Adrenal gland (tissue), 12 donors: ENCODE measurements around the gene ASPA. TPM values are rescaled to one million over a fixed set of nuclear protein-coding genes. Genes with fewer than 3 reads are reported as not detected.
"Not testable (repeated sequence)": the region's sequence is repeated elsewhere in the genome, so short reads cannot be mapped to it uniquely, and the experiment has no call there.

Experiments
- DNase-seq, 7 donors: peaks; one replicate each; pipeline ENCODE4 v3.0.0-alpha.2; 2019 to 2020
- H3K27ac ChIP-seq, 5 donors: fragments of 200-600 bp; sonication (generic) in 4 of 5; 1 replicate in 3 of 5; 2 replicates in 2 of 5; pipeline versions ENCODE4 v1.5.1 to v1.8.0; 2016 to 2020; ENCODE audit warnings: mild to moderate bottlenecking in 1 of 5
- H3K27me3 ChIP-seq: fragments of 200-600 bp; 2 replicates; pipeline ENCODE4 v1.8.0; 2021
- H3K36me3 ChIP-seq, 2 donors: fragments of 200-600 bp; replicated peaks in 1 of 2; 1 replicate in 1 of 2; 2 replicates in 1 of 2; pipeline versions ENCODE4 v1.5.1 to v1.8.0; 2018 to 2022
- H3K4me1 ChIP-seq, 2 donors: fragments of 200-600 bp; replicated peaks in 1 of 2; 1 replicate in 1 of 2; 2 replicates in 1 of 2; pipeline versions ENCODE4 v1.5.1 to v1.8.0; 2018 to 2021
- H3K4me3 ChIP-seq, 4 donors: fragments of 200-600 bp; sonication (generic) in 3 of 4; one replicate each; pipeline ENCODE4 v1.5.1; 2016 to 2018
- H3K9me3 ChIP-seq, 3 donors: fragments of 200-600 bp; sonication (generic) in 1 of 3; replicated peaks in 1 of 3; 1 replicate in 2 of 3; 2 replicates in 1 of 3; pipeline versions ENCODE4 v1.5.1 to v1.8.0; 2016 to 2021
- CTCF ChIP-seq, 6 experiments: fragments of 450-650 bp in 4 of 6; fragments of 200-600 bp in 2 of 6; sonication (generic) in 1 of 6; IDR thresholded peaks; 1 replicate in 5 of 6; 2 replicates in 1 of 6; pipeline versions ENCODE4 v1.5.1 to v1.8.0; 2016 to 2021; ENCODE audit warnings: antibody characterized with exemption in 6 of 6, mild to moderate bottlenecking in 2 of 6, moderate library complexity in 1 of 6
- POLR2A ChIP-seq, 2 donors: fragments of 450-650 bp; IDR thresholded peaks; one replicate each; pipeline ENCODE4 v1.6.1; 2017; ENCODE audit warnings: antibody characterized with exemption in 2 of 2, mild to moderate bottlenecking in 2 of 2, moderate library complexity in 1 of 2
- WGBS, 4 donors: extraction: QIAGEN DNeasy Blood & Tissue Kit in 2 of 4; methylation state at CpG; one replicate each; pipeline versions ENCODE4 v1.1.5 to v1.1.7; 2013 to 2017; 5-methylcytosine and 5-hydroxymethylcytosine counted together
- intact Hi-C, 2 donors: fragments of 100-400 bp; cut with DNase I; formaldehyde crosslinking; loops; one replicate each; pipeline versions ENCODE4 v1.14.1 to v1.15.0; 2022 to 2023
- polyA plus RNA-seq, 3 donors: library from polyadenylated mRNA; stranded (reverse); fragments of 200-250 nt in 2 of 3; fragments of 350-450 nt in 1 of 3; fragmentation: Illumina TruSeq in 1 of 3; extraction: RNeasy Lipid Tissue Mini Kit (QIAGEN cat#74804) in 1 of 3; gene quantifications; one replicate each; pipeline ENCODE4 v1.2.3, GENCODE V29; 2013 to 2014
- total RNA-seq, 9 donors: library from RNA; depleted of rRNA in 4 of 9; stranded (reverse); fragments of >200 nt in 4 of 9; fragments of 120-200 nt in 1 of 9; fragmentation: NEBNext Ultra II Directional in 1 of 9; extraction: Animal tissue kit (Norgen Biotek cat#: 25700) in 1 of 9; gene quantifications; one replicate each; pipeline versions ENCODE4 v1.1.0 to v1.2.4, GENCODE V29; 2013 to 2023
- donor health status: healthy with polysubstance abuse.
- donor health status: Bipolar disorder and iron deficiency.
- donor health status: DM: yes; HTN: yes; CAD: no.
- donor health status: DM: no; HTN: no; CAD: no.
- donor health status: DM: no; HTN: no; CAD: no.
- donor health status: DM: yes; HTN: yes; CAD: no.

The ASPA gene
- total and polyA plus RNA-seq, 12 donors = 1.3 to 10.1 (median 3.2) TPM

- Histone ChIP-seq H3K36me3 (no peaks in the 10 kb centered on the region), H3K27me3 (no peaks in the 10 kb centered on the region), H3K27ac (no peak overlapping the region), H3K4me3 (no peak overlapping the region), H3K4me1 (no peaks in the 10 kb centered on the region), H3K9me3 (no peaks in the 10 kb centered on the region)
- 46 to 67% (median 61%) methylated on average over 2 of the region's 2 CpGs for WGBS, 4 donors
- TF ChIP-seq POLR2A (IDR thresholded peaks at IDR 0.05) = no peak
- TF ChIP-seq CTCF (IDR thresholded peaks at IDR 0.05) = no peak
- intact Hi-C loops = no loop called here
- DNase-seq = no peak
Measured at GRCh38 chr17:3440451-3440850, 35.3 kb upstream of the ASPA start.

- H3K4me3 ChIP-seq = no peak overlapping the region
- H3K27me3 ChIP-seq = no peaks in the 10 kb centered on the region
- intact Hi-C loops = no loop called here
- WGBS, 4 donors = 42 to 60% (median 45%) methylated on average over 2 of the region's 2 CpGs
- TF ChIP-seq POLR2A (IDR thresholded peaks at IDR 0.05) = no peak
- no peak for TF ChIP-seq CTCF (IDR thresholded peaks at IDR 0.05)
- no peaks in the 10 kb centered on the region for H3K9me3 ChIP-seq
- no peaks in the 10 kb centered on the region for H3K36me3 ChIP-seq
- no peaks in the 10 kb centered on the region for H3K4me1 ChIP-seq
- DNase-seq = no peak
- no peak overlapping the region for H3K27ac ChIP-seq
Measured at GRCh38 chr17:3447625-3448024, 28.2 kb upstream of the ASPA start.

- intact Hi-C loops = no loop called here
- Histone ChIP-seq H3K27me3 (no peaks in the 10 kb centered on the region), H3K4me1 (no peaks in the 10 kb centered on the region), H3K9me3 (no peaks in the 10 kb centered on the region), H3K27ac (no peak overlapping the region), H3K4me3 (no peak overlapping the region), H3K36me3 (no peaks in the 10 kb centered on the region)
- no peak for TF ChIP-seq POLR2A (IDR thresholded peaks at IDR 0.05)
- no peak for TF ChIP-seq CTCF (IDR thresholded peaks at IDR 0.05)
- 39 to 54% (median 51%) methylated on average over 2 of the region's 2 CpGs for WGBS, 4 donors
- no peak for DNase-seq
Measured at GRCh38 chr17:3448059-3448665, 27.6 kb upstream of the ASPA start.

GRCh38 chr17:3466355-3466754 lies 9.4 kb upstream of the ASPA start:
- H3K27me3 ChIP-seq, H3K9me3 ChIP-seq, intact Hi-C loops, H3K27ac ChIP-seq, H3K4me1 ChIP-seq, H3K36me3 ChIP-seq, H3K4me3 ChIP-seq, DNase-seq: not testable (repeated sequence)
- WGBS, 4 donors = 36 to 72% (median 64%) methylated on average over 1 of the region's 1 CpG

- 60 to 66% (median 65%) methylated on average over 5 of the region's 5 CpGs for WGBS, 4 donors
- no peaks in the 10 kb centered on the region for H3K9me3 ChIP-seq
- H3K4me3 ChIP-seq = no peak overlapping the region
- no peak overlapping the region for H3K27ac ChIP-seq
- H3K36me3 ChIP-seq = no peaks in the 10 kb centered on the region
- no peak for TF ChIP-seq CTCF (IDR thresholded peaks at IDR 0.05)
- TF ChIP-seq POLR2A (IDR thresholded peaks at IDR 0.05) = no peak
- H3K4me1 ChIP-seq = no peaks in the 10 kb centered on the region
- DNase-seq = no peak
- H3K27me3 ChIP-seq = no peaks in the 10 kb centered on the region
- intact Hi-C loops = no loop called here
Measured at GRCh38 chr17:3469529-3469928, 6.3 kb upstream of the ASPA start.
